CD4-positive, alpha-beta T cell treated with Interferon gamma for 1 hour (primary cell): Measurements from ENCODE around the gene HADHA.
"Not testable (repeated sequence)": the region's sequence is repeated elsewhere in the genome, so short reads cannot be mapped to it uniquely, and the experiment has no call there.

Experiments
- DNase-seq: peaks from one replicate; pipeline ENCODE4 v3.0.0-alpha.2; 2020

HADHA gene

GRCh38 chr2:26244309-26245230 is at the start of gene HADHA, which contains the start of gene HADHB:
HADHA (minus strand) TSS chr2:26244632; CDS start chr2:26244596, 36 bp downstream.
HADHB (plus strand) TSS chr2:26244939; CDS start chr2:26254255, 9,316 bp downstream.
- DNase-seq, result peak; percentile 85

GRCh38 chr2:26292646-26293045 is 48.2 kb upstream of the HADHA start:
- DNase-seq, result no peak

- no peak for DNase-seq
Observed at GRCh38 chr2:26290001-26290400, 45.6 kb upstream of the HADHA start.

- no peak for DNase-seq
Observed at GRCh38 chr2:26285931-26286330, 41.5 kb upstream of the HADHA start.

- no peak for DNase-seq
Observed at GRCh38 chr2:26284132-26284531, 39.7 kb upstream of the HADHA start.

GRCh38 chr2:26283606-26284005 is 39.2 kb upstream of the HADHA start:
- no peak for DNase-seq

- no peak for DNase-seq
Observed at GRCh38 chr2:26281226-26281625, 36.8 kb upstream of the HADHA start.

- DNase-seq, result no peak
Observed at GRCh38 chr2:26279886-26280285, 35.5 kb upstream of the HADHA start.

GRCh38 chr2:26276484-26277227 is 32.2 kb upstream of the HADHA start:
- DNase-seq, result no peak

- DNase-seq, result peak; percentile 13
Observed at GRCh38 chr2:26274058-26274613, 29.7 kb upstream of the HADHA start.

GRCh38 chr2:26273501-26273900 is 29.1 kb upstream of the HADHA start:
- DNase-seq, result no peak

- DNase-seq, result no peak
Observed at GRCh38 chr2:26270373-26270772, 25.9 kb upstream of the HADHA start.

GRCh38 chr2:26269571-26270158 is 25.2 kb upstream of the HADHA start:
- DNase-seq, result no peak

- DNase-seq, result not testable (repeated sequence)
Observed at GRCh38 chr2:26268670-26269385, 24.4 kb upstream of the HADHA start.

GRCh38 chr2:26268213-26268612 is 23.8 kb upstream of the HADHA start:
- no peak for DNase-seq

GRCh38 chr2:26258836-26259235 is 14.4 kb upstream of the HADHA start:
- DNase-seq, result not testable (repeated sequence)

GRCh38 chr2:26255759-26256384 is 11.4 kb upstream of the HADHA start:
- no peak for DNase-seq

- DNase-seq, result no peak
Observed at GRCh38 chr2:26251893-26252292, 7.5 kb upstream of the HADHA start.

GRCh38 chr2:26249625-26250024 is 5.2 kb upstream of the HADHA start:
- DNase-seq, result no peak

GRCh38 chr2:26246818-26247217 is 2.4 kb upstream of the HADHA start:
- no peak for DNase-seq

- DNase-seq, result no peak
Observed at GRCh38 chr2:26245810-26246209, 1.4 kb upstream of the HADHA start.

GRCh38 chr2:26245231-26245732 is 850 bp upstream of the HADHA start:
- peak; percentile 45 for DNase-seq
